ENCODE data around the gene ASRGL1. TPM values are rescaled to one million over a fixed set of nuclear protein-coding genes. Genes with fewer than 3 reads are reported as not detected.

ASRGL1 gene
- total RNA-seq, 4 donors from 2014 or later: 10.1 to 16.3 (median 13.5) TPM

DNA sequence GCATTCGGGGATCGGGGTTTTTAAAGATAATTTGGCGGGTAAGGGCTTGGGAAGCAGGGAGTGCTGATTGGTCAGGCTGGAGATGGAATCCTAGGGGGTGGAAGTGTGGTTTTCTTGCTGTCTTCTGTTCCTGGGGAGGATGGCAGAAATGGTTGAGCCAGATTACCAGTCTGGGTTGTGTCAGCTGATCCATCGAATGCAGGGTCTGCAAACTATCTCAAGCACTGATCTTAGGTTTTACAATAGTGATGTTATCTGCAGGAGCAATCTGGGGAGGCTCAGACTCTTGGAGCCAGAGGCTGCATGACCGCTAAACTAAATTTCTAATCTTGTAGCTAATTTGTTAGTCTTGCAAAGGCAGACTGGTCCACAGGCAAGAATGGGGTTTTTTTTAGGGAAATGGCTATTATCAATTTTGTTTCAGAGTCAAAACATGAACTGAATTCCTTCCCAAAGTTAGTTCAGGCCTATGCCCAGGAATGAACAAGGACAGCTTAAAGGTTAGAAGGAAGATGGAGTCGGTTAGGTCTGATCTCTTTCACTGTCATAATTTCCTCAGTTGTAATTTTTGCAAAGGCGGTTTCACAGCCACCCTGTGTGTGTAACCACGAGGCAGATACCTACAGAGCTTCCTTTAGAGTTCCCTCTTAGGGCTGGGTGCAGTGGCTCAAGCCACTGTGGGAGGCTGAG is 91.8 kb downstream of the ASRGL1 start:
- no peak overlapping the region for H3K4me3 ChIP-seq
- H3K27me3 ChIP-seq: no peaks in the 10 kb centered on the region
- H3K9me3 ChIP-seq: no peaks in the 10 kb centered on the region
- ATAC-seq: no peak
- peak overlapping the region in 1 of 4 donors; percentile 26 for H3K27ac ChIP-seq
- H3K4me1 ChIP-seq: peaks cover 0 to 59% (median 25%) of the 10 kb centered on the region in 3 donors
- 66 to 88% methylated on average over 7 of the region's 8 CpGs for WGBS, 2 donors (ENCODE audit: low coverage in 1 of 2)
- no peak for TF ChIP-seq EP300 (IDR thresholded peaks at IDR 0.05)
- TF ChIP-seq POLR2AphosphoS5 (IDR thresholded peaks at IDR 0.05): no peak
- TF ChIP-seq POLR2A (IDR thresholded peaks at IDR 0.05): no peak
- TF ChIP-seq, protein P1, sequence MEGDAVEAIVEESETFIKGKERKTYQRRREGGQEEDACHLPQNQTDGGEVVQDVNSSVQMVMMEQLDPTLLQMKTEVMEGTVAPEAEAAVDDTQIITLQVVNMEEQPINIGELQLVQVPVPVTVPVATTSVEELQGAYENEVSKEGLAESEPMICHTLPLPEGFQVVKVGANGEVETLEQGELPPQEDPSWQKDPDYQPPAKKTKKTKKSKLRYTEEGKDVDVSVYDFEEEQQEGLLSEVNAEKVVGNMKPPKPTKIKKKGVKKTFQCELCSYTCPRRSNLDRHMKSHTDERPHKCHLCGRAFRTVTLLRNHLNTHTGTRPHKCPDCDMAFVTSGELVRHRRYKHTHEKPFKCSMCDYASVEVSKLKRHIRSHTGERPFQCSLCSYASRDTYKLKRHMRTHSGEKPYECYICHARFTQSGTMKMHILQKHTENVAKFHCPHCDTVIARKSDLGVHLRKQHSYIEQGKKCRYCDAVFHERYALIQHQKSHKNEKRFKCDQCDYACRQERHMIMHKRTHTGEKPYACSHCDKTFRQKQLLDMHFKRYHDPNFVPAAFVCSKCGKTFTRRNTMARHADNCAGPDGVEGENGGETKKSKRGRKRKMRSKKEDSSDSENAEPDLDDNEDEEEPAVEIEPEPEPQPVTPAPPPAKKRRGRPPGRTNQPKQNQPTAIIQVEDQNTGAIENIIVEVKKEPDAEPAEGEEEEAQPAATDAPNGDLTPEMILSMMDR (IDR thresholded peaks at IDR 0.05): no peak
- H3K36me3 ChIP-seq: no peaks in the 10 kb centered on the region

DNA sequence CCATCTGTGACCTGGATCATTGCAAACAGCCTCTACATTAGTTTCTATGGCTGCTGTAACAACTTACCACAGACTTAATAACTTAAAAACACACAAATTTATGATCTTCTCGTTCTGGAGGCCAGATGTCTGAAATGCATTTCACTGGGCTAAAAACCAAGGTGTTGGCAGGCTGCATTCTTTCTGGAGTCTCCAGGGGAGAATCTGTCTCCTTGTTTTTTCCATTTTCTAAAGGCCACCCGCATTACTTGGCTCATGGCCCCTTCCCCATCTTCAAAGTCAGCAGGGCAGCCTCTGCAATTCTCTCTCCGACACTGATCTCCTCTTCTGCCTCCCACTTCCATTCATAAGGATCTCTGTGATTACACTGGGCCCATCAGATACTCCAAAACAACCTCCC is 93.2 kb downstream of the ASRGL1 start:
- no peak for ATAC-seq
- no peak for TF ChIP-seq EP300 (IDR thresholded peaks at IDR 0.05)
- TF ChIP-seq, protein P1 (IDR thresholded peaks at IDR 0.05): no peak
- TF ChIP-seq POLR2AphosphoS5 (IDR thresholded peaks at IDR 0.05): no peak
- no peak for TF ChIP-seq POLR2A (IDR thresholded peaks at IDR 0.05)
- whole genome bisulfite sequencing, 2 donors (ENCODE audit: low coverage in 1 of 2): 61% methylated on average over 3 of the region's 3 CpGs; no CpG with 5 or more reads in 1 of the 2 donors
- Histone ChIP-seq H3K36me3 (no peaks in the 10 kb centered on the region), H3K27me3 (no peaks in the 10 kb centered on the region), H3K4me3 (no peak overlapping the region), H3K27ac (peak overlapping the region in 3 of 4 donors; percentile 71 to 85 (median 82)), H3K4me1 (peaks cover 0 to 61% (median 31%) of the 10 kb centered on the region in 3 donors), H3K9me3 (no peaks in the 10 kb centered on the region)

DNA sequence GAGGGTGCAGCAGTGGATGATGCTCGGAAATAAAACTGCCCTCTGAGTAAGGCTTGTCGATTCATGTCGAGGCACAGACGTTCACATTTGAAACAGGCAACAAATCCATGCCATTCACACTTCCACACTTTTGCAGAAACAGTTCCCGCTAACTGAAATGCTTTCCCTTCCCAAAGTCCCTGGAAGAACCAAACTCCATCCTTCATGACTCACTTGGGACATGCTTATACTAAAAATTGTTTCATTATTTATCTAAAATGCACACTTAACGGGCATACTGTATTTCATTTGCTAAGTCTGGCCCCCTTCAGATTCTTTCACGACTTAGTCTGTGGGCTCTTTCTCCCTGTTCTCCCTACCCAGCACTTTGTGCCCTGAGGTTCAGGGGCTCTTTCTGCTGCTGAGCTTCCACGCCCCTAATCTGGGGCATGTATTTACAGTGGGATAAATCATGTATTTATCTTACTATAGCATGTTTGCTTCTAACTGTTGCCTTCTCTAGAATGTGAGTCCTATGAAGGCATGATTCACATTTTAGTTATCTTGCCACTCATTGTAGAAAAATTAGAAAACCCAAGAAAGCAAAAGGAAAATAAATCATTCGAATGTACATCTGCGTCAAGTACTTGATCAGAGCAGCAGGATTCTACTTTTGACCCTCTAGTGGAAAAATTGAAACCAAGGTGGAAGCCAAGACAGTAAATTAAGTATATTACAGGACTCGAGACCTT is 94.1 kb downstream of the ASRGL1 start:
- Histone ChIP-seq H3K36me3 (no peaks in the 10 kb centered on the region), H3K27me3 (no peaks in the 10 kb centered on the region), H3K4me3 (no peak overlapping the region), H3K4me1 (peaks cover 0 to 68% (median 31%) of the 10 kb centered on the region in 3 donors), H3K9me3 (no peaks in the 10 kb centered on the region), H3K27ac (peak overlapping the region in 3 of 4 donors; percentile 71 to 85 (median 82))
- 32 to 53% methylated on average over 6 to 11 of the region's 11 CpGs for WGBS, 2 donors (ENCODE audit: low coverage in 1 of 2)
- TF ChIP-seq, protein P1 (IDR thresholded peaks at IDR 0.05): no peak
- TF ChIP-seq EP300 (IDR thresholded peaks at IDR 0.05): no peak
- no peak for TF ChIP-seq POLR2A (IDR thresholded peaks at IDR 0.05)
- no peak for TF ChIP-seq POLR2AphosphoS5 (IDR thresholded peaks at IDR 0.05)
- ATAC-seq: no peak

DNA sequence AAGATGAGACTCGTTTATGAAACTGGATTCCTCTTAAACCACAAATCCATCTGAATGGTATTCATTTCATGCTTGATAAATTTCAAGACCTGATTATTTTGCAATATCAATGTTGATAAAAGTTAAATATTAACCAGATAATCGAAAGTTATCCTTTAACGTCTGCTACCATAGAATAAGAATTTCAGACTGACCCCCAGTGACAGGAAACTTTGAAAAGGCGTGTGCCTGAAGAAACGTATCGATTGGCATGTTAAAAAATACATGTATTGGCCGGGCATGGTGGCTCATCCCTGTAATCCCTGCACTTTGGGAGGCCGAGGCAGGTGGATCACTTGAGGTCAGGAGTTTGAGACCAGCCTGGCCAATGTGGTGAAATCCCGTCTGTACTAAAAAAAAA is 95.4 kb downstream of the ASRGL1 start:
- no peak for ATAC-seq
- WGBS, 2 donors (ENCODE audit: low coverage in 1 of 2): 73 to 77% methylated on average over 8 of the region's 9 CpGs
- Histone ChIP-seq H3K27ac (peak overlapping the region; percentile 63 to 88 (median 84)), H3K4me3 (no peak overlapping the region), H3K27me3 (no peaks in the 10 kb centered on the region), H3K4me1 (peaks cover 0 to 69% (median 31%) of the 10 kb centered on the region in 3 donors), H3K9me3 (no peaks in the 10 kb centered on the region), H3K36me3 (no peaks in the 10 kb centered on the region)
- no peak for TF ChIP-seq POLR2A (IDR thresholded peaks at IDR 0.05)
- TF ChIP-seq, protein P1 (IDR thresholded peaks at IDR 0.05): no peak
- TF ChIP-seq POLR2AphosphoS5 (IDR thresholded peaks at IDR 0.05): no peak
- TF ChIP-seq EP300 (IDR thresholded peaks at IDR 0.05): no peak

Data from gastroesophageal sphincter (tissue), 4 donors.